ENCODE results near the gene LGALS12.
"Not testable (repeated sequence)": the region's sequence is repeated elsewhere in the genome, so short reads cannot be mapped to it uniquely, and the experiment has no call there.

LGALS12 gene

DNA sequence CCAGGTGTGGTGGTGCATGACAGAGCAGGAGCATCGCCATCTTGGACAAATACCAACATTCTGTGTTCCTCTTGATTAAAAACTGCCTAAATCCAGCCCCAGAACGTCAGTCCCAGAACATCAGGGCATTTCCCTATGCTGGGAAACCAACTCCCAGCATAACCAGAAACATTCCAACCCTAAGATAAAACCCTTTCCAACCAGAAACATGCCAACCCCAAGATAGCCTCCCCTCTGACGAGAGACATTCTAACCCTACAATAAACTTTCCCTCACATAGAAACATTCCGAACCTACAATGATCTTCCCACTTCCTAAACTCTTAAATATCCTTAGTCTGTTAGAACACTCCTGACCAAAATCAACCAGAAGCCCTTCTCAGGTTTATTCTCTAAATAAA, 42.3 kb downstream of the LGALS12 start:
- Histone ChIP-seq H3K27me3 (ENCODE audit: insufficient read depth, poor library complexity, severe bottlenecking) (no peaks in the 10 kb centered on the region), H3K36me3 (ENCODE audit: low read depth) (no peaks in the 10 kb centered on the region), H3K9me3 (ENCODE audit: severe bottlenecking) (no peaks in the 10 kb centered on the region), H3K4me3 (ENCODE audit: severe bottlenecking) (no peak overlapping the region), H3K27ac (ENCODE audit: poor library complexity, severe bottlenecking) (no peak overlapping the region), H3K4me1 (ENCODE audit: insufficient read depth, poor library complexity, severe bottlenecking) (no peaks in the 10 kb centered on the region)
- TF ChIP-seq, protein P1, sequence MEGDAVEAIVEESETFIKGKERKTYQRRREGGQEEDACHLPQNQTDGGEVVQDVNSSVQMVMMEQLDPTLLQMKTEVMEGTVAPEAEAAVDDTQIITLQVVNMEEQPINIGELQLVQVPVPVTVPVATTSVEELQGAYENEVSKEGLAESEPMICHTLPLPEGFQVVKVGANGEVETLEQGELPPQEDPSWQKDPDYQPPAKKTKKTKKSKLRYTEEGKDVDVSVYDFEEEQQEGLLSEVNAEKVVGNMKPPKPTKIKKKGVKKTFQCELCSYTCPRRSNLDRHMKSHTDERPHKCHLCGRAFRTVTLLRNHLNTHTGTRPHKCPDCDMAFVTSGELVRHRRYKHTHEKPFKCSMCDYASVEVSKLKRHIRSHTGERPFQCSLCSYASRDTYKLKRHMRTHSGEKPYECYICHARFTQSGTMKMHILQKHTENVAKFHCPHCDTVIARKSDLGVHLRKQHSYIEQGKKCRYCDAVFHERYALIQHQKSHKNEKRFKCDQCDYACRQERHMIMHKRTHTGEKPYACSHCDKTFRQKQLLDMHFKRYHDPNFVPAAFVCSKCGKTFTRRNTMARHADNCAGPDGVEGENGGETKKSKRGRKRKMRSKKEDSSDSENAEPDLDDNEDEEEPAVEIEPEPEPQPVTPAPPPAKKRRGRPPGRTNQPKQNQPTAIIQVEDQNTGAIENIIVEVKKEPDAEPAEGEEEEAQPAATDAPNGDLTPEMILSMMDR (IDR thresholded peaks at IDR 0.05; ENCODE audit: poor library complexity, severe bottlenecking), result no peak
- no peak for ATAC-seq (ENCODE audit: low read depth)
- no peak for DNase-seq (ENCODE audit: low spot score)

GRCh38 chr11:63549411-63549810, 43.5 kb downstream of the LGALS12 start:
- Histone ChIP-seq H3K4me3 (ENCODE audit: severe bottlenecking) (no peak overlapping the region), H3K27ac (ENCODE audit: poor library complexity, severe bottlenecking) (no peak overlapping the region), H3K4me1 (ENCODE audit: insufficient read depth, poor library complexity, severe bottlenecking) (no peaks in the 10 kb centered on the region), H3K36me3 (ENCODE audit: low read depth) (no peaks in the 10 kb centered on the region), H3K27me3 (ENCODE audit: insufficient read depth, poor library complexity, severe bottlenecking) (no peaks in the 10 kb centered on the region), H3K9me3 (ENCODE audit: severe bottlenecking) (no peaks in the 10 kb centered on the region)
- DNase-seq (ENCODE audit: low spot score), result no peak
- no peak for ATAC-seq (ENCODE audit: low read depth)
- TF ChIP-seq, protein P1 (IDR thresholded peaks at IDR 0.05; ENCODE audit: poor library complexity, severe bottlenecking), result no peak

GRCh38 chr11:63550156-63550700, 44.3 kb downstream of the LGALS12 start:
- H3K36me3 ChIP-seq (ENCODE audit: low read depth); H3K27ac ChIP-seq (ENCODE audit: poor library complexity, severe bottlenecking); H3K4me1 ChIP-seq (ENCODE audit: insufficient read depth, poor library complexity, severe bottlenecking); DNase-seq (ENCODE audit: low spot score); H3K9me3 ChIP-seq (ENCODE audit: severe bottlenecking); H3K27me3 ChIP-seq (ENCODE audit: insufficient read depth, poor library complexity, severe bottlenecking); ATAC-seq (ENCODE audit: low read depth); H3K4me3 ChIP-seq (ENCODE audit: severe bottlenecking): not testable (repeated sequence)

DNA sequence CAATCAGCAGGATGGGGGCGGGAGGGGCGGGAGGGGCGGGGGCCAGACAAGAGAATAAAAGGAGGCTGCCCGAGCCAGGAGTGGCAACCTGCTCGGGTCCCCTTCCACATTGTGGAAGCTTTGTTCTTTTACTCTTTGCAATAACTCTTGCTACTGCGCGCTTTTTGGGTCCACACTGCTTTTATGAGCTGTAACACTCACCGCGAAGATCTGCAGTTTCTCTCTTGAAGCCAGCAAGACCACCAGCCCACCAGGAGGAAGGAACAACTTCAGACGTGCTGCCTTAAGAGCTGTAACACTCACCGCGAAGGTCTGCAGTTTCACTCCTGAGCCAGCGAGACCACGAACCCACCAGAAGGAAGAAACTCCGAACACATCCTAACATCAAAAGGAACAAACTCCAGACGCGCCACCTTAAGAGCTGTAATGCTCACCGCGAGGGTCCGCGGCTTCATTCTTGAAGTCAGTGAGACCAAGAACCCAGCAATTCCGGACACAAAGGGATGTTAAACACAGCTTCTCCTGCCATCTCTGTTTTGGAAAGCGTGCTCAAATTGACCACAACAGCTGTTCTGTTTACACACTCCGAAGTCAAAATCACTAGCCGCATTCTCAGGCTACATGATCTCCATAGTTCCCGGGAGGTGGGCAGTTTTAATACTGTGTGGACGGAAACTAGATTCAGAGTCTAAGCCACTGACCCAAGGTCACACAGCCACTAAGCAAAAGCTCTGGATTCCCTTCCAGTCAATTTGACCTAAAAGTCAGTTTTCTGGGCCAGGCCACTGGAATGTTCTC, 45.4 kb downstream of the LGALS12 start:
- Histone ChIP-seq H3K27me3 (ENCODE audit: insufficient read depth, poor library complexity, severe bottlenecking) (no peaks in the 10 kb centered on the region), H3K4me1 (ENCODE audit: insufficient read depth, poor library complexity, severe bottlenecking) (no peaks in the 10 kb centered on the region), H3K4me3 (ENCODE audit: severe bottlenecking) (no peak overlapping the region), H3K27ac (ENCODE audit: poor library complexity, severe bottlenecking) (no peak overlapping the region), H3K9me3 (ENCODE audit: severe bottlenecking) (no peaks in the 10 kb centered on the region), H3K36me3 (ENCODE audit: low read depth) (no peaks in the 10 kb centered on the region)
- DNase-seq (ENCODE audit: low spot score) (no peak), ATAC-seq (ENCODE audit: low read depth) (no peak)
- TF ChIP-seq, protein P1 (IDR thresholded peaks at IDR 0.05; ENCODE audit: poor library complexity, severe bottlenecking), result no peak

GRCh38 chr11:63551889-63552266, 46.0 kb downstream of the LGALS12 start:
- no peak overlapping the region for H3K27ac ChIP-seq (ENCODE audit: poor library complexity, severe bottlenecking)
- no peaks in the 10 kb centered on the region for H3K27me3 ChIP-seq (ENCODE audit: insufficient read depth, poor library complexity, severe bottlenecking)
- ATAC-seq (ENCODE audit: low read depth) (no peak), DNase-seq (ENCODE audit: low spot score) (no peak)
- H3K4me3 ChIP-seq (ENCODE audit: severe bottlenecking), result no peak overlapping the region
- no peaks in the 10 kb centered on the region for H3K36me3 ChIP-seq (ENCODE audit: low read depth)
- H3K4me1 ChIP-seq (ENCODE audit: insufficient read depth, poor library complexity, severe bottlenecking), result no peaks in the 10 kb centered on the region
- H3K9me3 ChIP-seq (ENCODE audit: severe bottlenecking), result no peaks in the 10 kb centered on the region
- TF ChIP-seq, protein P1 (IDR thresholded peaks at IDR 0.05; ENCODE audit: poor library complexity, severe bottlenecking), result no peak

Data from RWPE2 (cell line).